NCI-H345 treated with DMSO at 0.1 percent for 48 hours (cell line): ENCODE results near the gene DPEP2.
"Not testable (repeated sequence)": the region's sequence is repeated elsewhere in the genome, so short reads cannot be mapped to it uniquely, and the experiment has no call there.

Experiments
- DNase-seq: peaks from one replicate; lab custom pipeline; 2025; ENCODE audit not compliant: unreplicated experiment; lab: John Stamatoyannopoulos, UW

DPEP2 gene

GRCh38 chr16:68009157-68009735, 10.0 kb upstream of the DPEP2 start:
- DNase-seq: no peak

DNA sequence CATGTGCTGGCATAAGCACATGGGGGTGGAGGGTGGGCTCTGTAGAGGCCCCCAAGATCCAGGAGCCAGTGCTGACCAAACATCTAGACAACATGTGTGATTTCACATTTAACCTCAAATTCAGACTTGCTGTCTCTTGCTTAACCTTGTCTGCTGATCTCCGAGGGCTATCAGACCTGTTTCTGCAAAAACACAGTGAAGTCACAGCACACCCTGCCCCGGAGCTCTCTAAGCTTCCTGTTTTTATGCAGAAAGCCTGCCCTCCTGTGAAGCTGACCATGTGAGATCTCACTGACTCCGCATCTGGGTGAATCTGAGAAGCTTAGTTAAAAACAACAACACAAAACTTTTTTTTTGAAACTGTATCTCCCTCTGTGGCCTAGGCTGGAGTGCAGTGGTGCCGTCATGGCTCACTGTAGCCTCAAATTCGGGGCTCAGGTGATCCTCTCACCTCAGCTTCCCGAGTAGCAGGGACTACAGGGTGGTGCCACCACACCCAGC, 6.6 kb upstream of the DPEP2 start:
- no peak for DNase-seq

- DNase-seq: no peak
Observed at GRCh38 chr16:68005211-68005610, 5.9 kb upstream of the DPEP2 start.

DNA sequence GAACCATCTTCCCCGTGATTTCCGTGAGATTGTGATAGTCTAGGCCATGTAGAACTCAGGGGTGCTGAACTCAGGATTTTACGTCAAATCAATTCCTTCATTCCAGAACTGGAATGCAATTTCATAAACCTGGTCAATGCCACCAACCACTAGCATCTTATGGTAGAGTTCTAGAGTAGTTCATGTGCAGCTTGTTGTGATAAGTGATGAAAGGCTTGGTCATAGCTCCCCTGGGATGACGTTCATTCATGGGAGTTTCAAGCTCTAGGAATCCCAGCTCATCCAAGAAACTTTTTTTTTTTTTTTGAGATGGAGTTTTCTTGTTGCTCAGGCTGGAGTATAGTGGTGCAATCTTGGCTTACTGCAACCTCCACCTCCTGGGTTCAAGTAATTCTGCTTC, 3.7 kb upstream of the DPEP2 start:
- no peak for DNase-seq

DNA sequence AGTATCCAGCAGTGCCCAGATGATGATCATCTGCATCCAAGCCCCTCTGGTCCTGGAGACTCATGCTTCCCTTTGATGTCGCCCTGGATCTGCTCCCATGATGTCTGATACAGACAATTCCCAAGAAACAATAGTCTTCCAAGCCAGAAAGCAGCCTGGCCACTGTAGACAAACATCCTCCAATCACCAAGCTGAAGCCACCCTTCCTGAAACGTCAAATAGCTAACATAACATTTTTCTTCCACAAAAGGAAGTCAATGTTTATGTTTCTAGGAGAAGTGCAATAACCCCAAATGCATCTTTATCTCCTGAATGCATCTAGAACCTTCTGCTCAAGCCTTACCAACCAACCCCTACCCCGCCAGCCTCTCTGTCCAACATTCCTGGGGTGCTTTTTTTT, 1.2 kb upstream of the DPEP2 start:
- no peak for DNase-seq

DNA sequence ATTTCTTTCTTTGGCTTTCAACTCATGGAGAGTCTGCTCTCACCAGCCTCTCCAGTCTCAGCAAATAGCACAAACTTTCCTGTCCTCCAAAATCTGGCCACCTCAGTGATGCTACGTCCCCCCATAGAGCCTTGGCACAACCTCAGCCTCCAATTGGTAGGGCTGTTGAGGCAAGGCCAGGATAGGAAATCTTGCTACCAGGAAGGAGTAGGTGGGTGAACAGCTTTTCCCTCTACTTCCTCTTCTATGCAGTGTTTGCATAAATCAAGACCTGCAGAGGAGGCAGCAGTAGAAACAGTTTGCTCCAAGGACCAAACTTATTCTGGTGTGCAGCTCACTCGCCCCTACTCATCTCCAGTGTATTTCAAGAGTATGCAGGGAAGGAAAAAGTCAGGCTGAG, 701 bp upstream of the DPEP2 start:
- DNase-seq: no peak

DNA sequence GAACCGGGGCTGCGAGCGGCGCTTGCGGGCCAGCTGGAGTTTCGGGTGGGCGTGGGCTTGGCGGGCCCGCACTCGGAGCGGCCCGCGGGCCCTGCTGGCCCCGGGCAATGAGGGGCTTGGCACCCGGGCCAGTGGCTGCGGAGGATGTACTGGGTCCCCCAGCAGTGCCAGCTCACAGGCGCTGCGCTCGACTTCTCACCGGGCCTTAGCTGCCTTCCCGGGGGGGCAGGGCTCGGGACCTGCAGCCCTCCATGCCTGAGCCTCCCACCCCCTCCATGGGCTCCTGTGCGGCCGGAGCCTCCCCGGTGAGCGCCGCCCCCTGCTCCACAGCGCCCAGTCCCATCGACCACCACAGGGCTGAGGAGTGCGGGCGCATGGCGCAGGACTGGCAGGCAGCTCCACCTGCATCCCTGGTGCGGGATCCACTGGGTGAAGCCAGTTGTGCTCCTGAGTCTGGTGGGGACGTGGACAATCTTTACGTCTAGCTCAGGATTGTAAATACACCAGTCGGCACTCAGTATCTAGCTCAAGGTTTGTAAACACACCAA, 979 bp downstream of the DPEP2 start:
- not testable (repeated sequence) for DNase-seq

DNA sequence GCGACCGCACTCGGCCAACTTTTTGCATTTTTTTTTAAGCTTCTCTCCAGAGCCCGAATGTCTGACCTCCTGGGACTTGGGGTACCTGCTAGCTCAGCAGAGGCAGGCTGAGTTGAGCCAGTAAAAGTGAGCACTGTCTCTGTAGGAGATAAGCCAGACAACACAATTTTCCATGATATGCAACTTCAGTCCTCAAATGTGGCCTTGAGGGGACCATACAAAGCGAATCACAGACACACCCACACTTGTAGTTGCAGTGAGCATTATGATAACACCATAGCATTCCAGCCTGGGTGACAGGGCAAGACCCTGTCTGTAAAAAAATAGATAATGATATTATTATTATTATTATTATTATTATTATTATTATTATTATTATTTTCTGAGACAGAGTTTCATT, 2.6 kb downstream of the DPEP2 start:
- DNase-seq: no peak

GRCh38 chr16:67995423-67995822, 3.9 kb downstream of the DPEP2 start:
- no peak for DNase-seq

GRCh38 chr16:67994040-67994408, 5.3 kb downstream of the DPEP2 start:
- not testable (repeated sequence) for DNase-seq

DNA sequence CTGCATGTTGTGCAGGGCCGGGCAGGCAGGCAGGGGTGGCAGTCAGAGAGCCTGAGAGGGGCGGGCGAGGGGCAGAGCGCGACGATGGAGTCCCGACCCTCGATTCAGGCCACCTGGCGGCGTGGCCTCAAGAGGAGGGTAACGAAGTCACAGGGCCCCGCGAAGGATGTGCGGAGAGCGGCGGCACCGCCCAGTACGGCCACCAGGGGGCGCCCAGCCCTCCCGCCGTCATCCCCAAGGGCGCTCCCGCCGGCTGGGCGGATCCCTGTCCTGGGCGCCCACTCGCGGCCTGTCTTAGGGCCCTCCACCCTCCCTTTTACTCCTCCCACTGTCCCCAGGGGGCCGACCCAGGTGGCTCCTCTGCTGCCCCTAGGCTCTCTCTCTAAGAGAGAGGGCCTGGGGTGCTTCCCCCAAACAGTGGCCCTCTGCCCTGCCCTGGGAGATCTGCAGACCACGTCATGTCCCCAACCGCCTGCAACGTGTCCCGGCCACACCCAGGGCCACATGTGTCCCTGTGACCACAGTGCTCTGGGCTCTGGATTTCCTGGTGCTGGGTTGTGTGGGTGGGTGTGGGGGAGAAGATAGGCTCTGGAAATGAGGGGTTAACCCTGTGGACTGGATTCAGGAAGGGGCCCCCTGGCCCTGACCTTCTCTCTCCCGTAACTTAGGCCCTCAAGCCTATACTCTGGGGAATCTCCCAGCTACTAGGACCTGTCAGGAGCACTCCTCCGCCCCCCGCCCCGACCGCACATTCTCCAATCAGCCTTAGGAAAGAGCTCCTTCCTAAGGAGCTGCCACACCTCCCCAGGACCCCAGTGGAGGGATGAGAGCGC, 5.9 kb downstream of the DPEP2 start:
- DNase-seq: peak; percentile 16

- no peak for DNase-seq
Observed at GRCh38 chr16:67992661-67993206, 6.5 kb downstream of the DPEP2 start.

DNA sequence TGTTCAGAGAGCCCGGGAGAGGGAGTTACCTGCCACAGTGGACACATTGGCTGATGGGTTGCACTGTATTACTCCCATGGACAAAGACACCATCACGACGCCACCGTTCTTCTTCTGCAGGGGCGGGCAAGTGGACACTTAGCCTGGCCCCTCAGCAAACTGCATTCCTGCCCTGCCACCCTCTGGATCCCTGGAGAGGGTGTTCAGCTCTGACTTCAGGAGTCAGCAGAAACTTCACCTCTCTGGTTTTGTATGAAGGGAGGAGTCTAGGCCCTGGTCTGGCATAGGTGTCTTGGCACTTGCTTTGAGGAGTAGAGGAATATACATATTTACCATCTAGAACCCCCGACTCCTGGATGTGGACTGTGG, 9.3 kb downstream of the DPEP2 start:
- DNase-seq: no peak

GRCh38 chr16:67989322-67990017, 9.8 kb downstream of the DPEP2 start:
- DNase-seq: no peak

DNA sequence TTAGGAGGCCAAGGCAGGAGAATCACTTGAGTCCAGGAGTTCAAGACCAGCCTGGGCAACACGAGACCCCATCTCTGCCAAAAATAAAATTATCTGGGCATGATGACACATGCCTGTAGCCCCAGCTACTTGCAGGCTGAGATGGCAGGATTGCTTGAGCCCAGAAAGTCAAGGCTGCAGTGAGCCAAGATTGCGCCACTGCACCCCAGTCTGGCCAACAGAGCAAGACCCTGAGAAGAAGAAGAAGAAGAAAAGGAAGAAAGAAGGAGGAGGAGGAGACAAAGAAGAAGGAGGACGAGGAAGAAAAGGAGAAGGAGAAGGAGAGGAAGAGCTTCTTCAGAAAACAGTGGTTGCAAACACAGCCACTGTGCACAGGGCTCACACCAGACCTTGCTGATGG, 10.6 kb downstream of the DPEP2 start:
- DNase-seq: no peak

DNA sequence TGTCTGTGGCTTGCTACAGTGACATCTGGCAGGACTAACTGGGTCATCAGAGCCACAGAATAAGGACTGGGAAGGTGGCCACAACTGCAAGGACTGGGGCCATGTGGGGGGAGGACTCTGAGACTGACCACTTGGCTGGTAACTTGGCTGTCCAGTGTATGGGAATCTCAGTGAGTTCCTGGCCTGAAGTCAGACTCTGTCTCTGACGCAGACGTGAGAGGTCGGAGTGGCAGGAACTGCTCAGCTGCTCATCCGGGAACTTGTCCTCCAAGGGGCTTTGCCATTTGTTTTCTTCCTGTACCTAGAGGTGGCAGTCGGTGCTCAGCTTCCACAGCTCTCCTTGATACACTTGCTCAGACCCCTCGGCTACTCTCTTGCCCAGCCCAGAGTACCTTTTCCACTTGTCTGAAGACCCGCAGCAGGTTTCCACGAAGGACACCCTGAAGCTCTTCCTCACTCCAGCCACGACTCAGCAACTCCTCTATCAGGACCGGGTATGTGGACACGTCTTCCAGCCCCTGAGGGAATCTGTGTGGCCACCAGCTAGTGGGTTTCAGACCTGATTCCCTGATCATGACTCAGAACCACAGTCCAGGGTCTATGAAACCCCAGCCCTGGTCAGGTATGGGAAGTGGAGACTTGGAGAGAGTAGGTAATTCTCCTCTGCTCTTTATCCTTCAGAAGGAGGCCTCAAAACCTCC, 11.7 kb downstream of the DPEP2 start:
- no peak for DNase-seq

- DNase-seq: no peak
Observed at GRCh38 chr16:67986949-67987348, 12.3 kb downstream of the DPEP2 start.

GRCh38 chr16:67982011-67982696, 17.1 kb downstream of the DPEP2 start:
- DNase-seq: no peak

DNA sequence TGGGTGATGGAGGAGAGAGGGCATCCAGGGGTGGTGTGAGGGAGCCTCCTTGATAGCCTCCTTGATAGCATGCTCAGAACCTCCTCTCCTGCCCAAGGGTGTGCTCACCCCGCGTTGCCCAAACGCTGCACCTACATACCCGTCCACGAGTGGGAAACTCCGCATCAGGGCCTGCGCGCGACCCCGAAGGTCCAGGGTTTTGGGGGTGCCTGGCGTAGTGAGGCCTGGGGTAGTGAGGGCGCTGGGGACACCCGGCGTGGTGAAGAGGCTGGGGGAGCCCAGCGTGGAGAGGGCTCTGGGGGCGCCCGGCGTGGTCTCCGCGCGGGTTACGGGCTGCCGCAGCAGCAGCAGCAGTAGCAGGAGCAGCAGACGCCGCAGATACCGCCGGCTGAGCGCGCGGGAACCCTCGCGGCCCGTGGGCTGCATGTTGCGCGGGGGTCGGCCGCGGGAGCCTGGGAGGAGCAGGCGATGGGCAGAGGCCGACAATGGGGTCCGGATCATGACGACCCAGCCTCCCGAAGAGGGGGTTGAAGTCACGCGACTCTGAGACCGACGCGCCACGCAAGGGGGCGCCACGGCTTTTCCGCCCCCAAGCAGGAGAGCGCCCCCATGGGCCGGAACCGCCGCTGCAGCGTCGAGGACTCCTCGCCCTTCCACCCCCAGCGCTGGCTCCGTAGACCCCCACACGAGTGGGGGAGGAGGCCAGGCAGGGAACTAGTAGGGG, 19.2 kb downstream of the DPEP2 start, which contains the start of gene DPEP3:
TSS of gene DPEP3 (minus strand) at position 545 of the 724 bp plus-strand sequence. CDS start at position 426, 119 bp downstream.
- no peak for DNase-seq
